ENCODE measurements around the gene CXorf38.

CXorf38 gene, protein sequence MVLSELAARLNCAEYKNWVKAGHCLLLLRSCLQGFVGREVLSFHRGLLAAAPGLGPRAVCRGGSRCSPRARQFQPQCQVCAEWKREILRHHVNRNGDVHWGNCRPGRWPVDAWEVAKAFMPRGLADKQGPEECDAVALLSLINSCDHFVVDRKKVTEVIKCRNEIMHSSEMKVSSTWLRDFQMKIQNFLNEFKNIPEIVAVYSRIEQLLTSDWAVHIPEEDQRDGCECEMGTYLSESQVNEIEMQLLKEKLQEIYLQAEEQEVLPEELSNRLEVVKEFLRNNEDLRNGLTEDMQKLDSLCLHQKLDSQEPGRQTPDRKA

DNA sequence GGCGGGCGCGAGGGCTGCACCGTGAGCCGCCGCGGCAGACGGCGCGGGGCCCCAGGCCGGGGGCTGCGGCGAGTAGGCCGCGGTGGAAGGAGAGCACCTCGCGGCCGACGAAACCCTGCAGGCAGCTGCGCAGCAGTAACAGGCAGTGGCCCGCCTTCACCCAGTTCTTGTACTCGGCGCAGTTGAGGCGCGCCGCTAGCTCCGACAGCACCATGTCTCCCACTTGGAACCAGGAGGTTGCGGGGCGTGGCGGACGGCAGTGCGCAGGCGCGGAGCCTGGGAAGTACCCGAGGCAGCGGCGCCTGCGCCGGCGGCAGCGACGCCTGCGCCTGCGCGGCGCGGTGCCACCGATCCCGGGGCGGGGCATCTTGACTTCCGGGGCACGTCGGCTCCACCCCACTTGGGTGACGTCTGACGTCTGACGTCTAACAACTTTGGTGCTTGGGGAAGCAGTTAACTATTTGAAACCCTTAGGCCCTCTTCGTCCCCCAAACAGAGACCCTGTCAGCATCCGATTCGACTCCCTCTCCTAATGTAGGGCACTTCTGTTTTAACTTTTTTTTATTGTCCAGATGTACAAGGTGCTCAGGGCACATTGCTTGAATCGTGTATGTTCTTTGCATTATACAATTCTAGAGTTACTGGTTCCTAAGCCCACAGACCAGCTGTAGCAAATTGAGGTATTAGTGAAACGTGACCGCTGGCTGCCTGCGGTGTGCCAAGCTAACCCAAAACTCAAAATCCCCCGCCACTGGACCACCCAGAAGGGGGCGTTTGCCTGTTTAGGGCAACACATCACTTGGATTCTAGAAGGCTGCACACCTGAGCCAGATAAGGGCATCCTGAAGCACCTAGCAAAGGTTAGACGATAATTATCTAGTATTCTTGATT, at the start of gene CXorf38:
Gene CXorf38 (minus strand): TSS at position 255 of the 891 bp plus-strand sequence. CDS start 41 bp downstream, at position 214.
- DNase-seq (ENCODE audit: low spot score) = peak; percentile 99

DNA sequence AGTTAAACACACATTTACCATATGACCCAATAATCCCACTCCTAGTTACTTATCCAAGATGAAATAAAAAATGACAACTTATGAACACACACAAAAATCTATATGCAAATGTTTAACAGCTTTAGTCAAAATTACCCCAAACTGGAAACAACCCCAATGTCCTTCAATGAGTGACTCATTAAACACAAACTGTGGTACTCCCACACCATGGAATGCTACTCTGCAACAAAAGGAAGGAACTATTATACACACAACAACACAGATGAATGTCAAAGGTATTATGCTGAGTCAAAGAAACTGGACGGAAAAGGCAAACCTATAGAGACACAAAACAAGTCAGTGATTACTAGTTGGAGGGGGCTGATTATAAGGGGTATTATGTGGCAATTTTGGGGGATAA, 47.4 kb upstream of the CXorf38 start:
- no peak for DNase-seq (ENCODE audit: low spot score)

DNA sequence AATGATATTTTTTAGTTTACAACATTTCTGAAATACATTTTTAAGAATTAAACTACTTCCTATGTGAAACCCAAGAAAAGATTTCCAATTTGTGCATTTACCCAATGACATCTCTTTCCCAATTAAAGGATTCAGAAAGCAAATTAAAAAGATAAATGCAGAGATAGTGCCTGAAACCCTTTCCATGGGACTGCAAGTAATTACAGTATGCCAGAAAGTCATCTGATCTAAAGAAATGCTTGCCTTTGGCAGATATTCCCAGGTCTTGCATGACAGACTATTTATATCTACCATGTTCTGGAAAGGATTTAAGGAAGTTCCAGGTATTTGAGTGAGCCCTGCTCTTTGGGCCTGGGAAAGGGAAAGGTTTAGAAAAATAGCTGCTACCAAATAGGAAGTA, 41.6 kb upstream of the CXorf38 start:
- DNase-seq (ENCODE audit: low spot score) = no peak

DNA sequence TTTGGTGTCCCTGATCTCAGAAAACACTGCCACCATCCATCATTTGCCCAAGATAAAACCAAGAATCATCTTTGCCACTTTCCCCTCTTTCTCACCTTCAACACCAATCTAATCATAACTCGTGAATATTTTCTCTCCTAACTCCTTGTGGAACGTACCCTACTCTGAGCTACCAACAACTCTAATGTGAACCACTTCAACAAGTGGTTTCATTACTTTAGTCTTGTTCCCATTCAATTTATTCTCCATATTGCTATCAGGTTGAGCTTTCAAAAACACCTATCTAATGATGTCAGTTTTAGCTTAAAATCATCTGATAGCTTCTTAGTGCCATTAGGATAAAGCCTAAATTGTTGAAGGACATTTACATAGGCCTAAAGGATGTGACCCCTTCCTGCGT, 39.8 kb upstream of the CXorf38 start:
- DNase-seq (ENCODE audit: low spot score) = no peak

DNA sequence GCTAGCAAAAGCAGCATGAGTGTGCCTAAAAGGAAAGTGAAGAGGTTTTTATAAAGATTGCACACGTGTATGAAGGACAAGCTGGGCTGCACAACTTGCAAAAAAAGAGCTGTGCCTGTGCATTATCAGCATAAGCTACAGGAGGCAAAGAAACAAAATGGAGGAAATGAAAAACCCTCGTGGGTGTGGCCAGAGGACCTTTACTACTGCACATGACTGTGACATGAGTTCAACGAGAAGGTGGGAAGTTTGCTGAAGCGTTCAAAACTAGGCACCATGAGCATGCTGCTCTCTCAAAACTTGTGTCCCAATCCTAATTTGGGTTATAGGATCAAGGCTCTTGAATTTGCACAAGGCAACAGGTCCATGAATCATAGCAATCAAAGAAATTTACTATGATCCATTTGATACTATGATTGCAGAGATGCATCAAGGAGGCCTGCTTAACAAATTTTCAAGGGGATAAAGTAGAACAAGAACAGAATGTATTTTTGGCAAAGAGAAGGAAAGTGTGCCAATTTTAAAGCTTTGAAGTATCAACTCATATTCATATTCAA, 38.1 kb upstream of the CXorf38 start:
- DNase-seq (ENCODE audit: low spot score) = no peak

DNA sequence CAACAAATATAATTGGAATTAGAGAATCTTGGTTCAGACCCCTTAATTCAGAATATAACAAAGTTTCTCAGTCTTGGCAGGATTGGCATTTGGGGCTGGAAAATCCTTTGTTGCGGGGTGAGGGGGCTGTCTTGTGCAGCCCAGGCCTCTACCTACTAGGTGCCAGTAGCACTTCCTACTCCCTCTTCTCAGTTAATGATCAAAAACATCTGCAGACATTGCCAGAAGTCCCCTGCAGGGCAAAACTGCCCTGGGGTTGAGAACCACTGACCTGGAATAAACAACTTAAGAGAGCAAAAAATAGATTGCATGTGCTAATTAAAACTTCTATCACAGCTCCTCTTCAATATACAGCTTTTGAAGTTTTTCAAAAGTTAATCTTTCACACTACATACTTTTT, 36.7 kb upstream of the CXorf38 start:
- DNase-seq (ENCODE audit: low spot score) = no peak

DNA sequence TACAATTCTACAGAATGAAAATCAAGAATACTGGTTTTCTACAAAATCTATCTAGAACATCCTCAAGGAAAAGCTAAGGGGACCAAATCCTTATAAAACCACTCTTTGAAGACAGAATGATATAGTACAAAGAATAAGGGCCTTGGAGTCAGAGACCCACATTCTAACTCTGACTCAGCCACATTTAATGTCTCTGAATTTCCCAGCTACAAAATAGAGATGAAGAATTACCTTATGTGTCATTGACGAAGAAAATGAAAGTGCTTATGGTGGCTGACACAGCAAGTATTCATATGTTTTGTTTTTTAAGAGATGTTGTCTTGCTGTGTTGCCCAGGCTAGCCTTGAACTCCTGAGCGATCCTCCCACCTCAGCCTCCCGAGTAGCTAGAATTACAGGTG, 35.9 kb upstream of the CXorf38 start:
- DNase-seq (ENCODE audit: low spot score) = no peak

DNA sequence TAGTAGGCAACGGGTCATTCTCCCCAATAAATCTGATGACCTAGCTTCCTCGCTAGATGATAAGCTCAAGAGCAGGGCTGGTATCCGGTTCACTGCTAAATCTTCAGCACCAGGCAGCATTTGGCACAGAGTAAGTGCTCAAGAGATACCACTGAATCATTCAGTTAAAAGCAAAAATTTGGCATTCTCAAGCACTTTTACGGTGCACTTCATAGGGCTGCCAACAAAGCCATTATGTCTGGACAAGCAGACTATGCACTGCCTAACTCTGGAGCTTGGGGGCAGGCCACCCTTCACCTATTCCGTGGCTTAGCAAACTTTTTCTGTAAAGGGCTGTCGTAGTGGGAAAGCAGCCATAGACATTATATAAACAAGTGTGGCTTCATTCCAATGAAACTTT, 23.8 kb upstream of the CXorf38 start:
- no peak for DNase-seq (ENCODE audit: low spot score)

DNA sequence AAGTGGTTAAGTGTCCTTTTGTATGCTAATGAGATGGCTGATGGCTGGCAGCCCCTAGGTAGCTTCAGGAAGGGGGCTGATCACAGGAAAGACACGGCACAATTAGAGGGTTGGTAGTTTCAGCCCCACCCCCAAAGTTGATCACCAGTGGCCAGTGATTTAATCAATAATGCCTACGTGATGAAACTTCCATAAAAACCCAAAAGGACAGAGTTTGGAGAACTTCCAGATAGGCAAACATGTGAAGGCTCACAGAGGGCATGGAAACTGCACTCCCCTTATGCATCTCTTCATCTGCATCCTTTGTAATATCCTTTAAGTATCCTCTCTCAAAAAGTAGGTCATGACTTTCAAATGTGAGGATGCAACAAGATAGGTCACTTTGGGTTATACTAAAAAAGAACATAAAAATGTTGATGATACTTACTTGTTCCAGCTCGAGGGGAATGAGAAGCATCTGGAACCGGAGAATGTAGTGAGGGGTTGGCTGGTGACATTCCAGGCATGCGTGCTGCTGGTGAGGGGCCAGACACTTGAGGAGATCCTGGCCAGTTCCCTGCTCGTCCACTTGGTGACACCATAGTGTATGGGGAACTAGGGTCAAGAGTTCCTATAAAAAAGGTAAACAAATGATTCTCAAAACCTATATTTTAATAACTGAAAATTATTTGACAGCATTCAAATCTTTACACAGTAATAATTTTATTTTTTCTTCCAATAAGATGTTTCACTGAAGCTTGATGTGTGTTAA, 16.7 kb upstream of the CXorf38 start:
- DNase-seq (ENCODE audit: low spot score) = peak; percentile 49

DNA sequence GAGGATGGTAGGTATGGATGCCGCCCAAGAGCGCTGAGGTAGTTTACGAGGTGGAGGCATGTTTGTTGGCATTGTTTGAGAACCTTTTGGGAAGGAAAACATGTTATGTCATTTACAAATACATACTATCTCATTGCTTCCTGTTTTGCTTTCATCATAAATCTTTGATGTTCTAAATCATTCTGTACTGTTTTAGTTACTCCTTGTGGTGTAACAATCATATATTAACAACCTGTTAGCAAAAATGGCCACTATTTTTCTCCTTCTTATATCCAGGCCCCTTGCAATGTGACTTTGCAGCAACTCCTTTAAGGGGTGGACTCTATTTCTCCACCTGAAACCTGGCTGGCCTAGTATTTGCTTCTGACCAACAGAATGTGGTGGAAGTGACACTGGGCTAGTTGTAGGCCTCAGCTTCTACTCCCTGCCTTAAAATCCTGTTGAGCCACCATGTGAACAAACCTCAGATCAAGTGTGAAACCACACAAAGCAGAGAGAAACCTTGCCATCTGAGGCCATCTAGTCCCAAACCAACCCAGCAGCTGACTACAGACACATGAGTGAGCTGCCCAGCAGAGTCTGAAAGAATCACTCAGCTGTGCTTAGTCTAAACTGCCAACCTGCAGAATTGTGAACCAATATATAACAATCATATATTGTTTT, 15.8 kb upstream of the CXorf38 start:
- no peak for DNase-seq (ENCODE audit: low spot score)

DNA sequence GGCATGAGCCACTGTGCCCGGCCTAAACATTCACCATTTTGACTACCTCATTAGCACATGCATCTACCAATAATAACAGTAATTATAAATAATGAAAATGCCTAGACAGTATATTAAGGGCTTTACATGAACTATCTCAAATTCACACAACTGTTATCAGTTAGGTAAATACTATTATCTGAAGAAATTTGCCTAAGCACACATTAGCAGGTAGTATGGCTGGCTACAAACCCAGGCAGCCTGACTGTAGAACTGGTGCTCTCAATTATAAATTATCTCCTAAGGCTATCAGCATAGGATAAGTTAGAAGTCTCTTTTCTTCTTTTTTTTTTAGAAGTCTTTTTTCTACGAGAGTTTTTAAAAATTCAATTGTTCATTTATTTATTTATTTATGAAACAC, 14.1 kb upstream of the CXorf38 start:
- no peak for DNase-seq (ENCODE audit: low spot score)

DNA sequence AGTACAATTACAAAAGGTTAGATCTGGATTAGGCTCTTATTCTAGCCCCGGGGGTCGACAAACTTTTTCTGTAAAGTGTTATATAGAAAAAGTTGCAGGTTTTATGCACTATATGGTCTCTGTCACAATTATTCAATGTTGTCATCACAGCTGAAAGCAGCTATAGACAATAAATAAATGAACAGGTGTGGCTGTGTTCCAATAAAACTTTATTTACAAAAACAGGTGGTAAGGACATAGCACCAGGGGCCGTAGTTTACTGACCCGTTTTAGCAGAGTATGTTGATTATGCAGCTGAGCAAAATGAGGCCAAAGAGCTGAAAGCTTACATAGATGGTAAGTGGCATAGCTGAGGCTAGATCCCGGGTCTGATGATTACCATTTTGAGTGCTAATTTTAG, 13.0 kb upstream of the CXorf38 start:
- no peak for DNase-seq (ENCODE audit: low spot score)

DNA sequence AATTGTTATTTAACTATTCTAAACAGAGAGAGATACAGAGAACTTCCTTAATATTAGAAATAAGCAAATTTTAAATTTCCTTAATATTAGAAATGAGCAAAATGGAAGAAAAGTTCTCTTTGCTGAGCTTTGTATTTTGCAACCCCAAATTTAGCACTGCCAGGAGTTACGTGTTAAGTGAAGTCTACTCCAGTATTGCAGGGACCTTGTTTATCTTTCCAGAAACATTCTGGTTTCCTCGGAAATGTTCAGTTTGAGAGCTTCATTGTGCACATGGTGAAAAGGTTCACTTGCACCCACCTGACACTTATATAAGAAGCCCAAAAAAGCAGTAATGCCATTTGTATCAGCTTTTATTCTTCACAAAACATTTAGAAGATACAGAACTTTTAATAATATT, 6.2 kb upstream of the CXorf38 start:
- no peak for DNase-seq (ENCODE audit: low spot score)

DNA sequence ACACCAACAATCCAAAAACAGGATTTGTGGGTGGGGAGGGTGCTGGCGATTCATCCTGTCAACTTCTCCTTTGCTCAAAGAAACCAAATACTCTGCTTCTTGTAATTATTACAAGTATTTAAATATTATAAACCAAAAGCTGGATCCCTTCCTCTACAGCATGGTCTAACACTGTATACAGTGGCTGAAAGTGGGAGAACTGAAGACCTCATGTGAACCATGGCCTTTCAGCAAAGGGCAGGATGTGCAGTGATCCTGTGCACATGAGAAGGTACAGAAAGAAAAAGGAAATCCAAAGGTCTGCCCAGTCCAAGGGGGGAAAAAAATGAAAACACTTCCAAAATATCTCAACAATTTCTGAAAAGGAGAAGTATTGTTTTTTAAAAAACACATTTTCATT, 5.3 kb upstream of the CXorf38 start:
- DNase-seq (ENCODE audit: low spot score) = no peak

DNA sequence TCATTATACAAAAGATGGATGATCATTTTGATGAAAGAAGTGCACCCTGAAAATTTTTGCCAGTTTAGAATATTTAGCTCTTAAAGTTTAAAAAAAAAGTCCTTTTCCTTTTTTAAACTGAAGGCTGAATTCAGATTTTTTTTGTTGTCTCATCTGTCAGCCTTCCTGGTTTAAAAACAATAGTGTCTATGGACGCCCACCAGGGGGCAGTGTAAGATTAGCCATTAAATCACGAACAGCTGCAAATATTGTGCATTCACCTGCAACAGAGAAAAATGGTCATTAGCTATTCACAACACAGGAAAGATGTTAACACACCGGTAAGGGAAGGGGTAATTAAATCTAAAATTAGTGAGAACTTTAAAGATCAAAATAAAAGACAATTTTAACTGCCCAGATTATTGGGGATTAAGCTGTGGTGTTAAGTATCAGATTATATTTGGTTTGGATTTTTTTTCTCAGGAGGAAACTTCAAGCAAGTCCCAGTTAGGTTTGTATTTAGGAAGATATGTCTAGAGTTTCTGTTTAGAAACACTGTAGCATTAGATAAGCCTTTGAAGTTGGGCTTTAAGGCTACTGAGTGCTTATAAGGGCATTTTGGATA, 4.4 kb upstream of the CXorf38 start:
- peak; percentile 54 for DNase-seq (ENCODE audit: low spot score)

DNA sequence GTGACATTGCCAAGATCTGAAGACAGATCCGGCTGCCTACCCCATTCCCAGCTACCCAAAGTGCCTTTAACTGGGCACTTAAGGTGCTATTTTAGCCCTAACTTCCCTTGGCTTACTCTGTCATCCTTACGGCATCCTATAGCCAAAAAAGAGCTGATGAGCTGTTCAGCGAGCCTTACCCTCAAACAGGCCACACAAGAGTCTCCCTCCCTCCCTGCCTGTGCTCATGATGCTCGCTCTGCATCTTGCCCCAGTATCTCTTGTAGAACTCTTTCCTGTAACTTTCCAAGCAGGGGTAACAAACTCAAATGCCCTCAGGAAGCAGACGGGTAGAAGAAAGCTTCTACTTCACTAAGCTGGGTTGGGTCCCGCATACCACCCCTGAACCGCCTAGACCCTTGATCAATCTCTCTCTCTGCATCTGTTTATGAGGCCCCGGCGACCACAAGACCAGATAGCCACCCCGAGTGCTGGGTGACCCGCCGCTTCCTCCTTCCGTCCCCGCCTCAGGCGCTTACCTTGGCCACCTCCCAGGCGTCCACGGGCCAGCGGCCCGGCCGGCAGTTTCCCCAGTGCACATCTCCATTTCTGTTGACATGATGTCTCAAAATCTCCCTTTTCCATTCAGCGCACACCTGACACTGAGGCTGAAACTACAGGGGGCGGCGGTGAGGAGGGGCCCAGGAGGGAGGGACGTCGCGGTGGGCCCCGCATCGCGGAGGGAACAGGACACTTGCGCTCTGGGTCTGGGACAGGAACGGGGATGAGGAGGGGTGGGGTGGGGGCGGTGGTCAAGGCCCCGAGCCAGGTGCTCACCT, 663 bp downstream of the CXorf38 start:
- DNase-seq (ENCODE audit: low spot score) = peak; percentile 21

DNA sequence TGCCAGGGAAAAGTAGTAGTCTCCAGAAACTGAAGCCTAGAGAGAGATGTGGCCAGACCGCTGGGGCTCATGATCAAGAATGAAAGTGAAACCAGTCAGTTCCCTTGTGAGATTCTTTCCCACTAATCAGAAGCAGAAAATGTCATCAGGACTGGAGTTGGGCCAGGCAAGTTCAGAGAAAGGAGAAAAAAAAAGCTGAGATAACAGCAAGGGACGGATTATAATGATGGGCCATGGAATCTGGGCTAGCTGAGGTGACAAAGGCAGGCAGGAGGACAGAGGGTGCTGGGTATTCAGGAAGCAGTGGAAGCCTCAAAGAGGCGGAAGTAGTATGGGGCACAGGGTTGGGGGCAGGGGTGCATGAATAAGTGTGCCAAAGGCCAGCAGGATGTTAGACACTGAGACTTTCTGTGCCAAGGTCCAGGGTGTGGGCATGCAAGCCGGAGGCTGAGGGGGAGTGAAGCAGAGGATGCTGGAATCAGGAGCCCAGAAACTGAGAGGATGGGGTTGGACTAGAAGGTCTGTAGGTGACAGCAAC, 2.5 kb downstream of the CXorf38 start:
- peak; percentile 68 for DNase-seq (ENCODE audit: low spot score)

DNA sequence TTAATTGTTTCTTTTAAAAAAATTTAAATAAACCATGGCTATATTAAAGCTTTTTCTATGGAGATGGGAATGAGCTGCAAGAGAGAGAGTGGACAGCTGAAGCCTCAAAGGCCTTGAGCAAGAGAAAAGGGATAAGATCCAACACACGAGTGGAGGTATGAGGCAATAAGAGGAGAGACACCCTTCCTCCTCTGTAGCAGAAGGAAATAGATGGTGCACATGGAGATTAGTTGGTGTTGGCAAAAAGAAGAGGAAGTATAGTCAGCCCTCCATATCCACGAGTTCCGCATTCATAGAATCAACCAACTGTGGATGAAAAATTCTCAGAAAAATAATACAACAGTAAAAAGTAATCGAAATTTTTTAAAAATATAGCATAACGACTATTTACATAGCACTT, 3.2 kb downstream of the CXorf38 start:
- peak; percentile 26 for DNase-seq (ENCODE audit: low spot score)

DNA sequence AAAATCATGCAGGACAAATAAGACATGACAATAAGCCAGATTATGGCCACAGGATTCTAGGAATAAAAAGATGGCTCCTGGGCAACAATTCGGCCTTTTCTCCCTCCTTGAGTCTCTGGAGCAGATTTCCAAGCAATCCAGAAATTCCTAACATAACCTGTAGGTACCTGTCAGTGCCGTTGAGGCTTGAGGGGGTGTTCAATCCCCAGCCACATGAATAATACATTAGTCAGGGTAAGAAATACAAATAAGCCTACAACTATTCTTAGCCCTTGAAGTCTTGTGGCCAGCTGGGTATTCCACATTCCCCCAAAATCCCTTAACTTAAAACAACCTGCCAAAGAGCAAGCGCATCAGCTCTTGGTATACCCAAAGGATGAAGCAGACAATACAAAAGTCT, 9.7 kb downstream of the CXorf38 start:
- no peak for DNase-seq (ENCODE audit: low spot score)

DNA sequence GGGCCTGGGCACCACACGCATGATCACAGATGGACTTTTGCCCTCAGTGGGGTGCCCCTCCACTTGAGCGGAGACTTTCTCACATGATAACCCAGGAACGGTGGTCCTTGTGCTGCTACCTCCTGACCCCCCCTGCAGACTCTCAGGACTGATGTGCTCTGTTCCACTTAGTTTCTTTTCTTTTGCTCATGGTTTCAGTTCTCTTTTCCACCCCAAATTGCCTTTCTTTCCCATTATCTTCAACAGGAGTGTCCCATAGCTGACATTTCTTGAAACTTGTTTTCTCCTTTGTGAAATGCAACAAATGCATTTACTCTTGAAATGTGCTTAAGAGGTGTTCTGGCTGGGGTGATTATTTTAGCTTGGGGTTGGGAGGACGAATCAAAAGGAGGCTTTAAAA, 15.2 kb downstream of the CXorf38 start:
- no peak for DNase-seq (ENCODE audit: low spot score)

All from AG08395 (cell line).